ENCODE data around the gene FKBP4. TPM values are rescaled to one million over a fixed set of nuclear protein-coding genes. Genes with fewer than 3 reads are reported as not detected.
A peak's percentile ranks its signal among the peaks of the same experiment; 100 is the strongest.

The FKBP4 gene
- total RNA-seq, 1 donor from 2014 or later, result 51.3 TPM

DNA sequence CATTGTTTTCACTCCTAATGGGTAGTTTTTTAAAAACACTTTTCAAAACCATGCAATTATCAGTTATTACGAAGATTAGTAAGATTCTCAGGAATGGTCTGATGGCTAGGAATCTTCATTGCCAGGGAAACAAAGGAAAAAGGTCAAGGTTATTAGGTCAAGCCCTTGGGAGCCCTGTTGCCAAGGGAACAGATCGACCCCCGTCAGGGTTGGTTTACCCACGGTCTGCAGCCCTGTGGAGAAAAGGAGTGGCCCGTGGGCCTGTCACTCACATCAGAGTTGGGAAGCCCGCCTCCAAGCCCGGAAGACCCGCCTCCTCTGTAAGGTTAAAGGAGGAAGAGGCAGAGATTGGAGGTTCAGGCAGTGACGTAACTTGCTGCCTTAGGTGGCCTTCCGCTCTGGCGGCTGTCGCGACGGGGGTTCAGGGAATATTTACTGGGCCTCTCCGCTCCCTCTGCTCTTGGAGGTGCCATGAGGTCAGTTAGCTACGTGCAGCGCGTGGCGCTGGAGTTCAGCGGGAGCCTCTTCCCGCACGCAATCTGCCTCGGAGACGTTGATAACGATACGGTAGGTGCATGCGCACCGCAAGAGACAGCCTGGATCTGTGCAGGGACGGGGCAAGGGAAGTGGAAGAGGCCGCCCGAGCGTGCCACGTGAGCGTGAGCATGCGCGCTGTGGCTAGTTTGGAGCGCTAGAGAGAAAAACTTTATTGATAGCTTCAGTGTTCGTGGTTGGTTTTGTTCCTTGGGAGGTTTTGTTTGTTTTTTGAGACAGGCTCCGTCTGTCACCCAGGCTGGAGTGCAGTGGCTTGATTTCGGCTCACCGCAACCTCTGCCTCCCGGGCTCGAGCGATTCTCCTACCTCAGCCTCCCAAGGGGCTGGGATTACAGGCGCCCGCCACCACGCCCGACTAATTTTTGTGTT, 17.8 kb downstream of the FKBP4 start, which contains the start of gene ITFG2:
Gene ITFG2, plus strand, starts transcription at position 379 of the 924 bp plus-strand sequence. Its CDS starts 93 bp downstream, at position 472.
- peak; percentile 97 for DNase-seq (ENCODE audit: low spot score)

GRCh38 chr12:2813214-2814185, 18.7 kb downstream of the FKBP4 start:
- no peak for DNase-seq (ENCODE audit: low spot score)

GRCh38 chr12:2819810-2820209, 25.0 kb downstream of the FKBP4 start:
- DNase-seq (ENCODE audit: low spot score), result no peak

- DNase-seq (ENCODE audit: low spot score), result no peak
Measured at GRCh38 chr12:2820432-2820831, 25.7 kb downstream of the FKBP4 start.

- no peak for DNase-seq (ENCODE audit: low spot score)
Measured at GRCh38 chr12:2823483-2823882, 28.7 kb downstream of the FKBP4 start.

DNA sequence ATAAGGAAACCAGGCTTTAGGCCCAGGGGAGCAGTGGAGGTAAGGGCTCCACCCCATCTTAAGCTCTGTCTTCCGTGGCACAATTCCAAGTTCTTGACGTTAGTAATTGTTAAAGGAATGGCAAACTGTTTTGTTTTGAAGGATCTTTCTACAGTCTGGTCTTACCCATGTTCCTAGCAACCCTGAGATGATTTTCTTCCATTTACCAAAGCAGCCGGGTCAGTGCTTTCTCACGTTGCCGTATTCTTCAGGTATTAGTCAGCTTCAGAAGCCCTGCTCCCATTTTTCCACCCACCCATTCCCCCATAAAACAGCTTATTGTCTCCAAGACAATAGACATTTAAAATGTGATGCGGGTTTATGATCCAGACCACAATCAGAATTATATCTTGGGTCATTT, 29.8 kb downstream of the FKBP4 start:
- DNase-seq (ENCODE audit: low spot score), result no peak

GRCh38 chr12:2825132-2825531, 30.4 kb downstream of the FKBP4 start:
- no peak for DNase-seq (ENCODE audit: low spot score)

DNA sequence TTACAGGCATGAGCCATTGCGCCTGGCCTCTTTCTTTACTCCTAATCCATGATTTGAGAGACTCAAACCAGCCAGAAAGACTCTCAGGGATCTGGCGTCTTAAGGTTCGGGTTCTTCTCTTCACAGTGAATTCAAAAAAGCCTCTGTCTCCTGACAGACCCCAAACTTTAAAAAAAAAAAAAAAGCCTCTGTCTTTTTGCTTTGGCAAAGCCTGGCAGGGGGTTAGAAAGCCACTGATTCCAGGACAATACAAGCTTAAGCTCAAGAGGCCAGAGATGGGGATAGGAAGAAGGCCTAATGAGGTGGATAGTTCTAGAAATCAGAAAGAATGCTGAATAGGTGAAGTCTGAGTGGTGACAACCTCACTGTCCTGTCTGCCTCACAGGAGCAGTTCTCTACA, 31.3 kb downstream of the FKBP4 start:
- no peak for DNase-seq (ENCODE audit: low spot score)

GRCh38 chr12:2826721-2827515, 32.1 kb downstream of the FKBP4 start:
- DNase-seq (ENCODE audit: low spot score), result no peak

DNA sequence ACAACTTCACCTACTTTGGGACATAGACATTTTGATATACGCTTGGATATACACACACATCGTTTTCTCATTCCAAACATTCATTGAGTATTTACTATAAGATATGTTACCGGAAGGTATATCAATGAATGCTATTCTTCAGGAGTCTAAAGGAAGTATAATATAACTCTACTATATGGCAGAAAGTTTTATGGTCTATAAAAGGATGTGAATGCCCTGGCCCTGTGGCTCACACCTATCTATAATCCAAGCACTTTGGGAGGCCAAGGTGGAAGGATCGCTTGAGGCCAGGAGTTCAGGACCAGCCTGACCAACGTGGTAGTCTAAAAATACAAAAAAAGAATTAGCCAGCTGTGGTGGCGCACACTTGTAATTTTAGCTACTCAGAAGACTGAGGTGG, 34.5 kb downstream of the FKBP4 start:
- no peak for DNase-seq (ENCODE audit: low spot score)

DNA sequence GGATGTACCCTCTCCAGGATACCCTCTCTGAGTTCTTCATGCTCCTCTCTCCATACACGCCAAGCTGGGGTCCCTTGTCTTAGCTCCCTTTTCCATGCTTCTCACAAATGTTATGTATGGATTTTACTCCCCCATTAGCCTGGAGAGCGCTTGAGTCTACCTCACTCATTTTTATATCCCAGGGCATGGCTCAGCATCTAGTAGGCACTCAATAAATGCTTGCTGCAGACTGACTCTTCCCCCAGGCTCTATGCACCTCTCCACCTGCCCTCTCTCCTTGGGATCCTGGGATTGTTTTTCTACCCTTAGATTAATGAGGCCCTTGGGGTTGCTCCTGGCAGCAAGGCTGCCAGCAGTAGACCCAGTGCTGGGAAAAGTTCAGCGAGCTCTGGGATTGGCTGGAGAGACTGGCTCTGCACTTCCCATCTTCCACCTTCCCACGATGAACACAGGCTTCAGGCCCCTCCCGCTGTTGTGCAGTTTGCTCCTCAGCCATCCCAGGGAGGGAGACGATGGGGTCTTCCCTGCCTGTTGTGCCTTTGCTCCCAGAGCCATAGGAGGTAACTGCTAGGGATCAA, 37.9 kb downstream of the FKBP4 start:
- DNase-seq (ENCODE audit: low spot score), result no peak

- no peak for DNase-seq (ENCODE audit: low spot score)
Measured at GRCh38 chr12:2833327-2833726, 38.6 kb downstream of the FKBP4 start.

DNA sequence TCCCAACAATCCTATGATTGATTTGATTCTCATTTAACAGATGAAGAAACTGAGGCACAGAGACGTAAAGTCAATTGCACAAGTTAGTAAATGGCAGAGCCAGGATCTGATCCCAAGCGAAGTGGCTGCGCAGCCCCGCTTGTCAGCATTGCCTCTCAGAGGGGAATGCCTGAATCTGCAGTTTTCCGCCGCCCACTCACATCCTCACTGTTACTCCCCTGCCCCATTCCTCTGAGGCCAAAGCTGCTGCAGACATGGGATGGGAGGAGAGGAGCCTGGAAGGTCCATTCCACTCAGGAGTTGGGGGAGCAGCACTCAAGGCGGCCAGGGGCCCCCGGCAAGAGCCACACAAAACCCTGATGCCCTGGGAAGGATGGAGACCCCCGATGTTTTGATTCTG, 39.0 kb downstream of the FKBP4 start:
- DNase-seq (ENCODE audit: low spot score), result no peak

- no peak for DNase-seq (ENCODE audit: low spot score)
Measured at GRCh38 chr12:2834581-2835491, 40.1 kb downstream of the FKBP4 start, which contains the start of gene NRIP2. Gene NRIP2 (minus strand): TSS chr12:2835035. CDS start chr12:2834983, 52 bp downstream.

DNA sequence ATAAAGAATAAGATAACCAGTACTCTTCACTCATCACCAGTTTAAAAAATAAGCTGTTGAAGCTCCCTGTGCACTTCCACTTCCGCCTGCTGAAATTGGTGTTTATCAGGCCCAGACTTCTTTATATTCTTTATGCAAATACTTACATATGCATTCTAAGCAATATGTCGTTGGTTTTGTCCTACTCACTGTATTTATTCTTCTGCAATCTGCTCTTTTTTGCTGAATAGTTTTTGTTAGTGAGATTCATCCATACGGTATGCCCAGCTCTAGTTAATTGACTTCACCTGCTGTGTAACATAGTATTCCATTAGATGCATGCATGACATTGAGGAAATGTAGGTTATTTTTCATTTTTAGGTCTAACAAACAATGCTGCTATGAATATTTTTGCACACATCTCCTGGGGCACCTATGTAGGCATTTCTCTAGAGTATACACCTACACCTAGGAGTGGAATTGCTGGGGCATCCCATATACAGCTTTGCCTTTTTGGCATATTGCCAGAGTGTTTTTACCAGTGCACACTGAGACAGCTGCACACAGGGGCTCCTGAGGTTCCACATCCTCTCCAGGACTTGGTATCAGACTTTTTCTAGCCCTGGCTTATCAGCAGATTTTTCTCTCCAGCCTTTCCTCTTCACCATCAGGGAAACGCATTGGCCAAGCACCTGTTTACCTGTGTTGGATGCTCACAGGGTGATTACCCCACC, 41.1 kb downstream of the FKBP4 start:
- DNase-seq (ENCODE audit: low spot score), result no peak

DNA sequence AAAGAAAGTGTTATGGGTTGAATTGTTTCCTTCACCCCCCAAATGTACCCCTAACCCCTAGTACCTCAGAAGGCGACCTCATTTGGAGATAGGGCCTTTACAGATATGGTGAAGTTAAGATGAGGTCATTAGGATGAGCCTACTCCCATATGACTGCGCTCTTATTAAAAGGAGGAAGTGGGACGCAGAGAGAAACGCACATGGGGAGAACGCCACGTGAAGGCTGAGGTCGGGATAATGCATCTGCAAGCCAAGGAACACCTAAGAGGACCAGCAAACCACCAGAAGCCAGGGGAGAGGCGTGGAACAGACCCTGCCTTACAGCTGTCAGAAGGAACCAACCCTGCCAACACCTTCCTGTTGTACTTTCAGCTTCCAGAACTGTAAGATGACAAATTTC, 41.8 kb downstream of the FKBP4 start:
- no peak for DNase-seq (ENCODE audit: low spot score)

- DNase-seq (ENCODE audit: low spot score), result no peak
Measured at GRCh38 chr12:2841056-2841650, 46.4 kb downstream of the FKBP4 start.

GRCh38 chr12:2842948-2843347, 48.2 kb downstream of the FKBP4 start:
- DNase-seq (ENCODE audit: low spot score), result no peak
